Sigmoid colon (tissue), 4 donors: ENCODE measurements around the gene CAMTA1.

Source experiments
- EP300 ChIP-seq, 4 donors: sonication (generic); formaldehyde crosslinking; IDR thresholded peaks; one replicate each; pipeline ENCODE4 v1.6.1; 2017; ENCODE audit warnings: antibody characterized with exemption in 4 of 4
- POLR2A ChIP-seq, 2 donors: fragments of 450-650 bp; IDR thresholded peaks; one replicate each; pipeline ENCODE4 v1.6.1; 2016; ENCODE audit warnings: antibody characterized with exemption in 2 of 2, mild to moderate bottlenecking in 2 of 2, moderate library complexity in 2 of 2
- POLR2AphosphoS5 ChIP-seq, 4 donors: sonication (generic); formaldehyde crosslinking; IDR thresholded peaks; one replicate each; pipeline ENCODE4 v1.6.1; 2017; ENCODE audit warnings: antibody characterized with exemption in 4 of 4
- TF ChIP-seq, protein P1 (sequence below), 4 experiments: fragments of 450-650 bp in 3 of 4; fragments of 200-600 bp in 1 of 4; IDR thresholded peaks; one replicate each; pipeline ENCODE4 v1.5.1; 2016 to 2019; ENCODE audit warnings: antibody characterized with exemption in 4 of 4, mild to moderate bottlenecking in 3 of 4, moderate library complexity in 2 of 4

- TF ChIP-seq POLR2A (IDR thresholded peaks at IDR 0.05) (no peak), POLR2AphosphoS5 (IDR thresholded peaks at IDR 0.05) (no peak), EP300 (IDR thresholded peaks at IDR 0.05) (no peak)
- TF ChIP-seq, protein P1, sequence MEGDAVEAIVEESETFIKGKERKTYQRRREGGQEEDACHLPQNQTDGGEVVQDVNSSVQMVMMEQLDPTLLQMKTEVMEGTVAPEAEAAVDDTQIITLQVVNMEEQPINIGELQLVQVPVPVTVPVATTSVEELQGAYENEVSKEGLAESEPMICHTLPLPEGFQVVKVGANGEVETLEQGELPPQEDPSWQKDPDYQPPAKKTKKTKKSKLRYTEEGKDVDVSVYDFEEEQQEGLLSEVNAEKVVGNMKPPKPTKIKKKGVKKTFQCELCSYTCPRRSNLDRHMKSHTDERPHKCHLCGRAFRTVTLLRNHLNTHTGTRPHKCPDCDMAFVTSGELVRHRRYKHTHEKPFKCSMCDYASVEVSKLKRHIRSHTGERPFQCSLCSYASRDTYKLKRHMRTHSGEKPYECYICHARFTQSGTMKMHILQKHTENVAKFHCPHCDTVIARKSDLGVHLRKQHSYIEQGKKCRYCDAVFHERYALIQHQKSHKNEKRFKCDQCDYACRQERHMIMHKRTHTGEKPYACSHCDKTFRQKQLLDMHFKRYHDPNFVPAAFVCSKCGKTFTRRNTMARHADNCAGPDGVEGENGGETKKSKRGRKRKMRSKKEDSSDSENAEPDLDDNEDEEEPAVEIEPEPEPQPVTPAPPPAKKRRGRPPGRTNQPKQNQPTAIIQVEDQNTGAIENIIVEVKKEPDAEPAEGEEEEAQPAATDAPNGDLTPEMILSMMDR (IDR thresholded peaks at IDR 0.05), result no peak
Measured at GRCh38 chr1:6801199-6801598, 15.9 kb downstream of the CAMTA1 start.
